Measurements from ENCODE around the gene FAM210A. TPM values are rescaled to one million over a fixed set of nuclear protein-coding genes. Genes with fewer than 3 reads are reported as not detected.

FAM210A gene
- total and polyA plus RNA-seq, 12 donors, result 11.6 to 84.8 (median 56.3) TPM

GRCh38 chr18:13626544-13626908, 99.8 kb downstream of the FAM210A start:
- intact Hi-C loops (cut with DNase I), result loop anchor here in 6 of 10 donors (2.0 to 10.0 kb wide), 8 partner anchors 64 to 512 kb away; partner anchors contain the start of gene LDLRAD4 (in 2 of the 6)
- Histone ChIP-seq H3K4me3 (no peak overlapping the region), H3K27ac (no peak overlapping the region), H3K9me3 (no peaks in the 10 kb centered on the region), H3K36me3 (peaks cover 0 to 23% (median 0%) of the 10 kb centered on the region in 9 donors), H3K4me1 (peaks cover 6 to 25% (median 18%) of the 10 kb centered on the region in 9 donors), H3K27me3 (no peaks in the 10 kb centered on the region)
- 55 to 60% methylated on average over 2 of the region's 2 CpGs for WGBS, 2 donors
- DNase-seq (no peak), ATAC-seq (no peak)
- no peak for TF ChIP-seq CTCF (IDR thresholded peaks at IDR 0.05)

GRCh38 chr18:13625843-13626543, 100.4 kb downstream of the FAM210A start:
- no peak for ATAC-seq
- Histone ChIP-seq H3K27me3 (no peaks in the 10 kb centered on the region), H3K4me3 (no peak overlapping the region), H3K27ac (no peak overlapping the region), H3K36me3 (peaks cover 0 to 28% (median 4%) of the 10 kb centered on the region in 9 donors), H3K9me3 (no peaks in the 10 kb centered on the region), H3K4me1 (peaks cover 6 to 25% (median 18%) of the 10 kb centered on the region in 9 donors)
- DNase-seq, result no peak
- intact Hi-C loops (cut with DNase I), result loop anchor here in 6 of 10 donors (2.0 to 10.0 kb wide), 8 partner anchors 64 to 511 kb away; partner anchors contain the start of gene LDLRAD4 (in 2 of the 6)
- TF ChIP-seq CTCF (IDR thresholded peaks at IDR 0.05), result no peak
- WGBS, 2 donors, result 89 to 90% methylated on average over 8 of the region's 8 CpGs

- Histone ChIP-seq H3K9me3 (no peaks in the 10 kb centered on the region), H3K36me3 (peaks cover 0 to 30% (median 4%) of the 10 kb centered on the region in 9 donors), H3K4me1 (peaks cover 6 to 24% (median 17%) of the 10 kb centered on the region in 9 donors), H3K4me3 (no peak overlapping the region), H3K27ac (no peak overlapping the region), H3K27me3 (no peaks in the 10 kb centered on the region)
- WGBS, 2 donors, result 90 to 98% methylated on average over 9 to 10 of the region's 10 CpGs
- DNase-seq (no peak), ATAC-seq (no peak)
- no peak for TF ChIP-seq CTCF (IDR thresholded peaks at IDR 0.05)
- intact Hi-C loops (cut with DNase I), result loop anchor here in 5 of 10 donors (5.0 to 10.0 kb wide), 7 partner anchors 63 to 511 kb away; partner anchors contain the start of gene LDLRAD4 (in 2 of the 5)
Measured at GRCh38 chr18:13625355-13625754, 101.0 kb downstream of the FAM210A start.

- H3K36me3 ChIP-seq, result peaks cover 0 to 30% (median 4%) of the 10 kb centered on the region in 9 donors
- H3K27me3 ChIP-seq, result no peaks in the 10 kb centered on the region
- TF ChIP-seq CTCF (IDR thresholded peaks at IDR 0.05), result no peak
- WGBS, 2 donors, result 89 to 96% methylated on average over 11 of the region's 11 CpGs
- peaks cover 0 to 21% (median 11%) of the 10 kb centered on the region in 9 donors for H3K4me1 ChIP-seq
- no peak for DNase-seq
- no peak for ATAC-seq
- H3K4me3 ChIP-seq, result no peak overlapping the region
- intact Hi-C loops (cut with DNase I), result loop anchor here in 5 of 10 donors (5.0 to 10.0 kb wide), 7 partner anchors 62 to 510 kb away; partner anchors contain the start of gene LDLRAD4 (in 2 of the 5)
- no peaks in the 10 kb centered on the region for H3K9me3 ChIP-seq
- no peak overlapping the region for H3K27ac ChIP-seq
Measured at GRCh38 chr18:13624563-13625237, 101.7 kb downstream of the FAM210A start.

Data from heart right ventricle (tissue), 16 donors.